Mesendoderm (in vitro differentiated cells): ENCODE results near the gene TMPRSS11D.

Experiments used
- DNase-seq: peaks from one replicate; pipeline ENCODE4 v3.0.0; 2013
- H2AK5ac ChIP-seq: 2 replicates; pipeline ENCODE4 v1.6.1; 2013; ENCODE audit warnings: low read length, inconsistent platforms
- H2BK120ac ChIP-seq: 2 replicates; pipeline ENCODE4 v1.6.1; 2013; ENCODE audit warnings: low read depth, mild to moderate bottlenecking, low read length, moderate library complexity, mixed read lengths
- H2BK15ac ChIP-seq: replicated peaks from 2 replicates; pipeline ENCODE4 v1.6.1; 2013; ENCODE audit warnings: low read depth, mild to moderate bottlenecking, moderate library complexity
- H2BK5ac ChIP-seq: 2 replicates; pipeline ENCODE4 v1.6.1; 2013; ENCODE audit warnings: low read length, inconsistent platforms
- H3K18ac ChIP-seq: 2 replicates; pipeline ENCODE4 v1.6.1; 2013; ENCODE audit warnings: mild to moderate bottlenecking, low read length, mixed read lengths
- H3K23ac ChIP-seq: one replicate; pipeline ENCODE4 v1.6.1; 2013; ENCODE audit warnings: low read length
- H3K27ac ChIP-seq: 2 replicates; pipeline ENCODE4 v1.5.1; 2013; ENCODE audit warnings: low read depth, mild to moderate bottlenecking, inconsistent platforms, low read length, moderate library complexity
- H3K27me3 ChIP-seq: 2 replicates; pipeline ENCODE4 v1.6.1; 2013; ENCODE audit warnings: low read length, control low read depth, mild to moderate bottlenecking, inconsistent platforms; ENCODE audit not compliant: insufficient read depth, poor library complexity
- H3K36me3 ChIP-seq: 2 replicates; pipeline ENCODE4 v1.6.1; 2013; ENCODE audit warnings: low read length, inconsistent platforms; ENCODE audit not compliant: control insufficient read depth, insufficient read depth
- H3K4ac ChIP-seq: one replicate; pipeline ENCODE4 v1.6.1; 2013; ENCODE audit warnings: low read depth, mild to moderate bottlenecking, low read length, moderate library complexity
- H3K4me1 ChIP-seq: 2 replicates; pipeline ENCODE4 v1.6.1; 2013; ENCODE audit warnings: low read depth, low read length, inconsistent platforms; ENCODE audit not compliant: control insufficient read depth
- H3K4me2 ChIP-seq: 2 replicates; pipeline ENCODE4 v1.6.1; 2013; ENCODE audit warnings: low read length
- H3K4me3 ChIP-seq: 2 replicates; pipeline ENCODE4 v1.5.1; 2013; ENCODE audit warnings: mild to moderate bottlenecking, low read length
- H3K56ac ChIP-seq: one replicate; pipeline ENCODE4 v1.6.1; 2013; ENCODE audit warnings: low read length
- H3K79me1 ChIP-seq: 2 replicates; pipeline ENCODE4 v1.6.1; 2013; ENCODE audit warnings: low read length, inconsistent platforms
- H3K79me2 ChIP-seq: 2 replicates; pipeline ENCODE4 v1.6.1; 2013; ENCODE audit warnings: mild to moderate bottlenecking, low read length; ENCODE audit not compliant: control insufficient read depth, insufficient read depth
- H3K9ac ChIP-seq: 2 replicates; pipeline ENCODE4 v1.6.1; 2013; ENCODE audit warnings: low read length, inconsistent platforms
- H4K5ac ChIP-seq: one replicate; pipeline ENCODE4 v1.6.1; 2013; ENCODE audit warnings: low read length
- H4K8ac ChIP-seq: one replicate; pipeline ENCODE4 v1.6.1; 2013; ENCODE audit warnings: low read depth, mild to moderate bottlenecking, control low read depth, low read length, moderate library complexity
- WGBS: extraction: QIAGEN DNeasy Blood & Tissue Kit; methylation state at CpG from one replicate; pipeline ENCODE4 v1.1.7; 2013; ENCODE audit warnings: low lambda C conversion rate, missing lambda C conversion rate; ENCODE audit not compliant: insufficient coverage; ENCODE audit errors: extremely low coverage; 5-methylcytosine and 5-hydroxymethylcytosine counted together

TMPRSS11D gene

GRCh38 chr4:67885762-67886161 lies 2.0 kb upstream of the TMPRSS11D start:
- H3K4me3 ChIP-seq, result no peak overlapping the region
- no peak overlapping the region for H3K4ac ChIP-seq
- no peak overlapping the region for H4K8ac ChIP-seq
- H3K79me1 ChIP-seq, result no peaks in the 10 kb centered on the region
- H4K5ac ChIP-seq, result no peak overlapping the region
- H3K27me3 ChIP-seq, result no peaks in the 10 kb centered on the region
- DNase-seq, result peak; percentile 59
- no peak overlapping the region for H2AK5ac ChIP-seq
- no peak overlapping the region for H3K56ac ChIP-seq
- H3K36me3 ChIP-seq, result no peaks in the 10 kb centered on the region
- H2BK120ac ChIP-seq, result no peak overlapping the region
- H3K9ac ChIP-seq, result no peak overlapping the region
- no peak overlapping the region for H3K18ac ChIP-seq
- H2BK15ac ChIP-seq, result no peak overlapping the region
- no peak overlapping the region for H3K27ac ChIP-seq
- H3K79me2 ChIP-seq, result no peaks in the 10 kb centered on the region
- no peak overlapping the region for H2BK5ac ChIP-seq
- no peaks in the 10 kb centered on the region for H3K4me1 ChIP-seq
- H3K23ac ChIP-seq, result no peak overlapping the region
- no CpG with 5 or more reads among the region's 6 CpGs for WGBS
- H3K4me2 ChIP-seq, result no peak overlapping the region

GRCh38 chr4:67884701-67885100 lies 899 bp upstream of the TMPRSS11D start:
- Histone ChIP-seq H3K4me2 (no peak overlapping the region), H3K56ac (no peak overlapping the region), H3K4me1 (no peaks in the 10 kb centered on the region), H4K5ac (no peak overlapping the region), H3K4me3 (no peak overlapping the region), H2BK15ac (no peak overlapping the region), H3K79me2 (no peaks in the 10 kb centered on the region), H3K79me1 (no peaks in the 10 kb centered on the region), H3K27me3 (no peaks in the 10 kb centered on the region), H3K4ac (no peak overlapping the region), H3K36me3 (no peaks in the 10 kb centered on the region), H4K8ac (no peak overlapping the region), H2BK5ac (no peak overlapping the region), H3K18ac (no peak overlapping the region), H2BK120ac (no peak overlapping the region), H3K27ac (no peak overlapping the region), H3K23ac (no peak overlapping the region), H3K9ac (no peak overlapping the region), H2AK5ac (no peak overlapping the region)
- no peak for DNase-seq

GRCh38 chr4:67883458-67883857 lies 344 bp downstream of the TMPRSS11D start:
- Histone ChIP-seq H3K79me1 (no peaks in the 10 kb centered on the region), H4K5ac (no peak overlapping the region), H4K8ac (no peak overlapping the region), H3K36me3 (no peaks in the 10 kb centered on the region), H3K9ac (no peak overlapping the region), H2AK5ac (no peak overlapping the region), H3K18ac (no peak overlapping the region), H3K23ac (no peak overlapping the region), H3K4me2 (no peak overlapping the region), H3K56ac (no peak overlapping the region), H3K4me3 (no peak overlapping the region), H2BK120ac (no peak overlapping the region), H3K4ac (no peak overlapping the region), H2BK5ac (no peak overlapping the region), H3K4me1 (no peaks in the 10 kb centered on the region), H3K79me2 (no peaks in the 10 kb centered on the region), H3K27me3 (no peaks in the 10 kb centered on the region), H2BK15ac (no peak overlapping the region), H3K27ac (no peak overlapping the region)
- no peak for DNase-seq
- no CpG with 5 or more reads among the region's 5 CpGs for WGBS

- Histone ChIP-seq H2AK5ac (no peak overlapping the region), H2BK5ac (no peak overlapping the region), H3K56ac (no peak overlapping the region), H3K27ac (no peak overlapping the region), H3K4me2 (no peak overlapping the region), H3K4me1 (no peaks in the 10 kb centered on the region), H3K9ac (no peak overlapping the region), H4K5ac (no peak overlapping the region), H2BK15ac (no peak overlapping the region), H2BK120ac (no peak overlapping the region), H3K79me2 (no peaks in the 10 kb centered on the region), H4K8ac (no peak overlapping the region), H3K23ac (no peak overlapping the region), H3K4ac (peak overlapping the region; percentile 16), H3K4me3 (no peak overlapping the region), H3K27me3 (no peaks in the 10 kb centered on the region), H3K18ac (no peak overlapping the region), H3K79me1 (no peaks in the 10 kb centered on the region), H3K36me3 (no peaks in the 10 kb centered on the region)
- no peak for DNase-seq
- no CpG with 5 or more reads among the region's 1 CpG for WGBS
Observed at GRCh38 chr4:67880866-67881610, 2.8 kb downstream of the TMPRSS11D start.

- no peak overlapping the region for H2BK120ac ChIP-seq
- H3K4me2 ChIP-seq, result no peak overlapping the region
- no peak overlapping the region for H3K23ac ChIP-seq
- H3K27ac ChIP-seq, result no peak overlapping the region
- H2BK15ac ChIP-seq, result no peak overlapping the region
- no peak overlapping the region for H4K8ac ChIP-seq
- no peak overlapping the region for H3K4ac ChIP-seq
- no peak overlapping the region for H2BK5ac ChIP-seq
- no peaks in the 10 kb centered on the region for H3K4me1 ChIP-seq
- no peaks in the 10 kb centered on the region for H3K79me2 ChIP-seq
- no peak overlapping the region for H3K4me3 ChIP-seq
- H3K18ac ChIP-seq, result no peak overlapping the region
- no peak overlapping the region for H2AK5ac ChIP-seq
- H3K56ac ChIP-seq, result no peak overlapping the region
- no peaks in the 10 kb centered on the region for H3K36me3 ChIP-seq
- DNase-seq, result no peak
- H3K27me3 ChIP-seq, result no peaks in the 10 kb centered on the region
- no peak overlapping the region for H3K9ac ChIP-seq
- no peaks in the 10 kb centered on the region for H3K79me1 ChIP-seq
- H4K5ac ChIP-seq, result no peak overlapping the region
- no CpG with 5 or more reads among the region's 3 CpGs for WGBS
Observed at GRCh38 chr4:67879486-67879885, 4.3 kb downstream of the TMPRSS11D start.

GRCh38 chr4:67877086-67877485 lies 6.7 kb downstream of the TMPRSS11D start:
- Histone ChIP-seq H3K4ac (no peak overlapping the region), H3K9ac (no peak overlapping the region), H3K36me3 (no peaks in the 10 kb centered on the region), H2BK15ac (no peak overlapping the region), H3K23ac (no peak overlapping the region), H4K8ac (no peak overlapping the region), H2BK120ac (no peak overlapping the region), H3K56ac (no peak overlapping the region), H4K5ac (no peak overlapping the region), H3K27me3 (no peaks in the 10 kb centered on the region), H3K18ac (no peak overlapping the region), H2AK5ac (no peak overlapping the region), H3K27ac (no peak overlapping the region), H3K4me3 (no peak overlapping the region), H3K79me1 (no peaks in the 10 kb centered on the region), H3K4me1 (no peaks in the 10 kb centered on the region), H3K4me2 (no peak overlapping the region), H3K79me2 (no peaks in the 10 kb centered on the region), H2BK5ac (no peak overlapping the region)
- no peak for DNase-seq
- WGBS, result no CpG with 5 or more reads among the region's 3 CpGs
